Endothelial cell (in vitro differentiated cells): ENCODE results near the gene GAPT. TPM values are rescaled to one million over a fixed set of nuclear protein-coding genes. Genes with fewer than 3 reads are reported as not detected.

Source experiments
- DNase-seq: peaks from one replicate; pipeline ENCODE4 v3.0.0; 2021; ENCODE audit warnings: low spot score
- H3K27ac Mint-ChIP-seq: one replicate; pipeline ENCODE4 v1.8.0; 2021; ENCODE audit warnings: mixed read lengths, inconsistent platforms; ENCODE audit not compliant: unreplicated experiment
- H3K27me3 Mint-ChIP-seq: one replicate; pipeline ENCODE4 v1.8.0; 2021; ENCODE audit warnings: mild to moderate bottlenecking, moderate library complexity, mixed read lengths, inconsistent platforms; ENCODE audit not compliant: unreplicated experiment
- H3K36me3 Mint-ChIP-seq: one replicate; pipeline ENCODE4 v1.8.0; 2021; ENCODE audit warnings: mild to moderate bottlenecking, low read depth, mixed read lengths, inconsistent platforms; ENCODE audit not compliant: unreplicated experiment
- H3K4me1 Mint-ChIP-seq: one replicate; pipeline ENCODE4 v1.8.0; 2021; ENCODE audit warnings: mild to moderate bottlenecking, mixed read lengths, inconsistent platforms; ENCODE audit not compliant: unreplicated experiment
- H3K4me3 Mint-ChIP-seq: one replicate; pipeline ENCODE4 v1.8.0; 2021; ENCODE audit warnings: mild to moderate bottlenecking, mixed read lengths, inconsistent platforms; ENCODE audit not compliant: unreplicated experiment
- H3K9me3 Mint-ChIP-seq: one replicate; pipeline ENCODE4 v1.8.0; 2021; ENCODE audit warnings: mixed read lengths, inconsistent platforms; ENCODE audit not compliant: unreplicated experiment
- total RNA-seq: library from RNA; stranded (reverse); fragmentation: NEBNext Ultra II Directional; extraction: Animal tissue kit (Norgen Biotek cat#: 25700); gene quantifications from one replicate; pipeline ENCODE4 v1.2.1, GENCODE V29; 2021; ENCODE audit not compliant: unreplicated experiment
- TF ChIP-seq, protein P1 (sequence below): fragments of 200-600 bp; sonication (generic); IDR thresholded peaks from one replicate; pipeline ENCODE4 v1.5.0; 2021; ENCODE audit warnings: antibody characterized with exemption; ENCODE audit not compliant: unreplicated experiment

GAPT gene
- total RNA-seq, 1 donor from 2014 or later = 1.4 TPM

GRCh38 chr5:58496488-58496887, 5.3 kb downstream of the GAPT start:
- no peaks in the 10 kb centered on the region for H3K27me3 Mint-ChIP-seq
- DNase-seq = no peak
- H3K4me3 Mint-ChIP-seq = no peak overlapping the region
- peaks cover 10% of the 10 kb centered on the region for H3K4me1 Mint-ChIP-seq
- TF ChIP-seq, protein P1, sequence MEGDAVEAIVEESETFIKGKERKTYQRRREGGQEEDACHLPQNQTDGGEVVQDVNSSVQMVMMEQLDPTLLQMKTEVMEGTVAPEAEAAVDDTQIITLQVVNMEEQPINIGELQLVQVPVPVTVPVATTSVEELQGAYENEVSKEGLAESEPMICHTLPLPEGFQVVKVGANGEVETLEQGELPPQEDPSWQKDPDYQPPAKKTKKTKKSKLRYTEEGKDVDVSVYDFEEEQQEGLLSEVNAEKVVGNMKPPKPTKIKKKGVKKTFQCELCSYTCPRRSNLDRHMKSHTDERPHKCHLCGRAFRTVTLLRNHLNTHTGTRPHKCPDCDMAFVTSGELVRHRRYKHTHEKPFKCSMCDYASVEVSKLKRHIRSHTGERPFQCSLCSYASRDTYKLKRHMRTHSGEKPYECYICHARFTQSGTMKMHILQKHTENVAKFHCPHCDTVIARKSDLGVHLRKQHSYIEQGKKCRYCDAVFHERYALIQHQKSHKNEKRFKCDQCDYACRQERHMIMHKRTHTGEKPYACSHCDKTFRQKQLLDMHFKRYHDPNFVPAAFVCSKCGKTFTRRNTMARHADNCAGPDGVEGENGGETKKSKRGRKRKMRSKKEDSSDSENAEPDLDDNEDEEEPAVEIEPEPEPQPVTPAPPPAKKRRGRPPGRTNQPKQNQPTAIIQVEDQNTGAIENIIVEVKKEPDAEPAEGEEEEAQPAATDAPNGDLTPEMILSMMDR = peak; percentile 64
- H3K36me3 Mint-ChIP-seq = no peaks in the 10 kb centered on the region
- H3K27ac Mint-ChIP-seq = no peak overlapping the region
- H3K9me3 Mint-ChIP-seq = no peaks in the 10 kb centered on the region

- DNase-seq = no peak
- Mint-ChIP-seq H3K27me3 (no peaks in the 10 kb centered on the region), H3K4me1 (peaks cover 10% of the 10 kb centered on the region), H3K9me3 (no peaks in the 10 kb centered on the region), H3K36me3 (no peaks in the 10 kb centered on the region), H3K4me3 (no peak overlapping the region), H3K27ac (no peak overlapping the region)
- TF ChIP-seq, protein P1 = no peak
These were observed 6.2 kb downstream of the GAPT start for GRCh38 chr5:58497386-58497785.

DNA sequence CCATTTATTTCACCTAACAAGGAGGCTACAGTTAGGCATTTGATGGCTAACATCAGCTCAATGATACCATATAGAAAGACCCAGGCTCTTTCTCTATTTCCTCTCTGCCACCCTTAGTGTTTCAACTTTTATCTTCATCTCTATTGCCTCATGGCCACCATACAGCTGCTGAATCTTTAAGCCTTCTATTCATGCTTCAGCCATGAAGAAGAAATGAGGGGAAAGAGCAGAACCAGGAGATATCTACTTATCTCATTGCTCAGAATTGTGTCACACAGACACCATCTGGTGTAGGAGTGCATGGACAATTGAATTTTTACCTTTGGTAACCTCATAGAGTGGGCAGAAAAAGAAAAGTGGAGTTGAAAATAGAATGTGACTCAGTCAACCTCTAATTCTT, 6.7 kb downstream of the GAPT start:
- Mint-ChIP-seq H3K27me3 (no peaks in the 10 kb centered on the region), H3K4me1 (peaks cover 10% of the 10 kb centered on the region), H3K4me3 (no peak overlapping the region), H3K27ac (no peak overlapping the region), H3K9me3 (no peaks in the 10 kb centered on the region), H3K36me3 (no peaks in the 10 kb centered on the region)
- TF ChIP-seq, protein P1 = no peak
- DNase-seq = no peak

DNA sequence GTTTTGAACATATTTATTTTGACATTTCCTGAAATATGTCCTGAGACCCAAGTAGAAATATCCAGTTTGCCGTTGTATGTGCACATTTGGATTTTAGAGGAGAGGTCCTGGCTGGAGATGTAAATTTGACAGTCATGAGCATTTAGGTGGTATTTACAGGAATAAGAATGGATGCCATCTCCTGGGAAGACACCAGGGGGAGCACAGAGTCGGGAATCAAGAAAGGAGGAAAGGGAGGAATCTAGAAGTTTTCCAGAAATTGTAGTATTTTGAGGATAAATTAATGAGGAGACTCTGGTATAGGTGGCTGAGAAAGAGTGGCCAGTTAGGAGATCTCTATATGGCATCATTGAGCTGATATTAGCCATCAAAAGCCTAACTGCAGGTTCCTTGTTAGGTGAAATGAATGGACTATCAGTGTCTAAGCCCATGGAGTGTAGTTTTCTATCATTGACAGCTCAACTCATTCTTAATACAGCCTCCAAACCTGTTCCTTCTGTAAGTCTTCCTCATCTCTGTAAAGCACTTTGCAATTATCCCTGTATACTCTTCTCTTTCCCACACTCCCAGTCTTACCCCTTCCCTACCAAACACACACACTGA, 7.2 kb downstream of the GAPT start:
- H3K27ac Mint-ChIP-seq = no peak overlapping the region
- TF ChIP-seq, protein P1 = peak; percentile 80
- peaks cover 10% of the 10 kb centered on the region for H3K4me1 Mint-ChIP-seq
- no peaks in the 10 kb centered on the region for H3K9me3 Mint-ChIP-seq
- H3K27me3 Mint-ChIP-seq = no peaks in the 10 kb centered on the region
- DNase-seq = peak; percentile 72
- no peak overlapping the region for H3K4me3 Mint-ChIP-seq
- no peaks in the 10 kb centered on the region for H3K36me3 Mint-ChIP-seq

GRCh38 chr5:58499231-58499630, 8.0 kb downstream of the GAPT start:
- no peak overlapping the region for H3K27ac Mint-ChIP-seq
- H3K27me3 Mint-ChIP-seq = no peaks in the 10 kb centered on the region
- TF ChIP-seq, protein P1 = no peak
- peaks cover 10% of the 10 kb centered on the region for H3K4me1 Mint-ChIP-seq
- no peak overlapping the region for H3K4me3 Mint-ChIP-seq
- no peaks in the 10 kb centered on the region for H3K36me3 Mint-ChIP-seq
- H3K9me3 Mint-ChIP-seq = no peaks in the 10 kb centered on the region
- DNase-seq = no peak
